Smooth muscle cell (in vitro differentiated cells): ENCODE measurements around the gene TOB1. TPM values are rescaled to one million over a fixed set of nuclear protein-coding genes. Genes with fewer than 3 reads are reported as not detected.
"Not testable (repeated sequence)": the region's sequence is repeated elsewhere in the genome, so short reads cannot be mapped to it uniquely, and the experiment has no call there.

Experiments
- DNase-seq: peaks from one replicate; lab custom pipeline; 2025; ENCODE audit not compliant: unreplicated experiment; lab: John Stamatoyannopoulos, UW
- H2AFZ ChIP-seq: fragments of 200-600 bp; sonication (generic); 2 replicates; pipeline ENCODE4 v1.6.0; 2016; ENCODE audit warnings: antibody characterized with exemption, low read depth, mild to moderate bottlenecking
- H3F3A ChIP-seq: fragments of 200-600 bp; sonication (generic); 2 replicates; pipeline ENCODE4 v1.6.0; 2017; ENCODE audit warnings: antibody characterized with exemption, low read depth
- H3K27ac ChIP-seq: fragments of 200-600 bp; sonication (generic); 2 replicates; pipeline ENCODE4 v1.5.1; 2016; ENCODE audit warnings: low read depth, mild to moderate bottlenecking
- H3K27me3 ChIP-seq: fragments of 200-600 bp; sonication (generic); 2 replicates; pipeline ENCODE4 v1.6.1; 2016; ENCODE audit warnings: low read depth, mild to moderate bottlenecking
- H3K36me3 ChIP-seq: fragments of 200-600 bp; sonication (generic); 2 replicates; pipeline ENCODE4 v1.5.1; 2016; ENCODE audit warnings: low read depth
- H3K4me1 ChIP-seq: fragments of 200-600 bp; sonication (generic); 2 replicates; pipeline ENCODE4 v1.5.1; 2016; ENCODE audit warnings: low read depth
- H3K4me2 ChIP-seq: fragments of 200-600 bp; sonication (generic); 2 replicates; pipeline ENCODE4 v1.6.0; 2016; ENCODE audit warnings: mild to moderate bottlenecking
- H3K4me3 ChIP-seq: fragments of 200-600 bp; sonication (generic); 2 replicates; pipeline ENCODE4 v1.5.1; 2016; ENCODE audit warnings: mild to moderate bottlenecking
- H3K79me2 ChIP-seq: fragments of 200-600 bp; sonication (generic); 2 replicates; pipeline ENCODE4 v1.6.0; 2016; ENCODE audit warnings: low read depth, mild to moderate bottlenecking
- H3K9ac ChIP-seq: fragments of 200-600 bp; sonication (generic); 2 replicates; pipeline ENCODE4 v1.6.0; 2016; ENCODE audit warnings: low read depth
- H3K9me3 ChIP-seq: fragments of 200-600 bp; sonication (generic); replicated peaks from 2 replicates; pipeline ENCODE4 v1.5.1; 2016; ENCODE audit warnings: low read depth
- H4K20me1 ChIP-seq: fragments of 200-600 bp; sonication (generic); 2 replicates; pipeline ENCODE4 v1.6.0; 2016; ENCODE audit warnings: low read depth
- WGBS: methylation state at CpG from one replicate; pipeline ENCODE4 v1.1.7; 2016; ENCODE audit warnings: low lambda C conversion rate; 5-methylcytosine and 5-hydroxymethylcytosine counted together
- polyA plus RNA-seq: library from polyadenylated mRNA; unstranded; fragments of >200 nt; fragmentation: Nextera tagmentation; extraction: Ambion mirVana; gene quantifications from 2 replicates; pipeline ENCODE4 v1.2.1, GENCODE V29; 2016
- total RNA-seq: library from RNA; depleted of rRNA; stranded (reverse); fragments of >200 nt; gene quantifications from 2 replicates; pipeline ENCODE4 v1.2.3, GENCODE V29; 2014
- TF ChIP-seq, protein P1 (sequence below): fragments of 200-600 bp; sonication (generic); IDR thresholded peaks from 2 replicates; pipeline ENCODE4 v1.5.1; 2017; ENCODE audit warnings: borderline replicate concordance, mild to moderate bottlenecking, antibody characterized with exemption; ENCODE audit not compliant: insufficient read depth, poor library complexity, severe bottlenecking

The TOB1 gene
- total and polyA plus RNA-seq, 2 experiments from 2014 or later: 29.3 to 39.8 TPM

DNA sequence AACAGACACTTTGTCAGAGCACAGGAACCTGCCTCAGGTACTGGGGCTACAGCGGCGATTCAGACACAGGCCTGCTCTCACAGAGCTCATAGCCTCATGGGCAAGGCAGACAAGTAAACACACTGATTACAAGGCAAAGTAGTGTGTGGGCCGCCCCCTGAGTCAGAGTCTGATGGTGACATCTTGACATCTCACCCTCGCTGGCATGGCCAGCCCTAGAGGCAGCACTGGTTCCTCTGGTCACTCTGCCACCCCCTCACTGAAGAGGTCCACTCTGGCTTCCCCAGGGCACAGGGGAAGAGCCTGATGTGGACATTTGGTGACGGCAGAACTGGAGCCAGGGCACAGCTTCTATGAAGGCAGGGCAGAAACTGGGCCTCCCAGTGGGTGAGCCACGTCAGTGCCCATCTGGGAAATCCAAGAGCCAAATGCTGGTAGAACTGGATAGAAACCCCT, 32.9 kb upstream of the TOB1 start:
- Histone ChIP-seq H3K4me2 (no peak overlapping the region), H2AFZ (no peak overlapping the region)

DNA sequence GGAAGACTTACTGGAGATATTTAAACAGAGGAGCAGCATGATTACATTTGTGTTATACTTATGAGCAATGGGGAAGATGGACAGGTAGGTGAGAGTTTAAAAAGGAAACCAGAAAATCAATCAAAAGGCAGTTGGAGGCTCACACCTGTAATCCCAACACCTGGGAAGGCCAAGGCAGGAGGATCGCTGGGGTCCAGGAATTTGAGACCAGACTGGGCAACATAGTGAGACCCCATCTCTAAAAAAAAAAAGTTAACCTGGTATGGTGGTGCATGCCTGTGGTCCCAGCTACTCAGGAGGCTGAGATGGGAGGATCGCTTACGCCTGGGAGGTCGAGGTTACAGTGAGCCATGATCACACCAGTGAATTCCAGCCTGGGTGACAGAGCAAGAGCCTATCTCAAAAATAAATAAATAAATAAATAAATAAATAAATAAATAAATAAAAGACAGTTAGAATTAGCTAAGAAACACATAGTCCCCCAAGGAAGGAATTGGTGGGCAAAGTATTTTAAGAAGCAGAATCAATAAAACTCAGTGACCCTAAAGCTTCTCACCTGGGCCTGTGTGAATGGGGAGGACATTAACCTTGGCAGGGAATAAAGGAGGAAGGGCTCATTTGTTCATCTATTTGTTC, 32.3 kb upstream of the TOB1 start:
- TF ChIP-seq, protein P1, sequence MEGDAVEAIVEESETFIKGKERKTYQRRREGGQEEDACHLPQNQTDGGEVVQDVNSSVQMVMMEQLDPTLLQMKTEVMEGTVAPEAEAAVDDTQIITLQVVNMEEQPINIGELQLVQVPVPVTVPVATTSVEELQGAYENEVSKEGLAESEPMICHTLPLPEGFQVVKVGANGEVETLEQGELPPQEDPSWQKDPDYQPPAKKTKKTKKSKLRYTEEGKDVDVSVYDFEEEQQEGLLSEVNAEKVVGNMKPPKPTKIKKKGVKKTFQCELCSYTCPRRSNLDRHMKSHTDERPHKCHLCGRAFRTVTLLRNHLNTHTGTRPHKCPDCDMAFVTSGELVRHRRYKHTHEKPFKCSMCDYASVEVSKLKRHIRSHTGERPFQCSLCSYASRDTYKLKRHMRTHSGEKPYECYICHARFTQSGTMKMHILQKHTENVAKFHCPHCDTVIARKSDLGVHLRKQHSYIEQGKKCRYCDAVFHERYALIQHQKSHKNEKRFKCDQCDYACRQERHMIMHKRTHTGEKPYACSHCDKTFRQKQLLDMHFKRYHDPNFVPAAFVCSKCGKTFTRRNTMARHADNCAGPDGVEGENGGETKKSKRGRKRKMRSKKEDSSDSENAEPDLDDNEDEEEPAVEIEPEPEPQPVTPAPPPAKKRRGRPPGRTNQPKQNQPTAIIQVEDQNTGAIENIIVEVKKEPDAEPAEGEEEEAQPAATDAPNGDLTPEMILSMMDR: no peak
- 98% methylated on average over 4 of the region's 4 CpGs for WGBS
- H3K9me3 ChIP-seq: no peaks in the 10 kb centered on the region

More for the DNA sequence above, 32.9 kb upstream of the TOB1 start:
- WGBS: 77% methylated on average over 6 of the region's 6 CpGs
- Histone ChIP-seq H3K79me2 (no peaks in the 10 kb centered on the region), H3K4me3 (no peak overlapping the region), H3K36me3 (no peaks in the 10 kb centered on the region), H3F3A (no peaks in the 10 kb centered on the region), H3K4me1 (peaks cover 15% of the 10 kb centered on the region), H3K27ac (no peak overlapping the region), H3K27me3 (no peaks in the 10 kb centered on the region), H3K9me3 (no peaks in the 10 kb centered on the region), H4K20me1 (no peaks in the 10 kb centered on the region), H3K9ac (no peak overlapping the region)
- TF ChIP-seq, protein P1: no peak
- no peak for DNase-seq

DNA sequence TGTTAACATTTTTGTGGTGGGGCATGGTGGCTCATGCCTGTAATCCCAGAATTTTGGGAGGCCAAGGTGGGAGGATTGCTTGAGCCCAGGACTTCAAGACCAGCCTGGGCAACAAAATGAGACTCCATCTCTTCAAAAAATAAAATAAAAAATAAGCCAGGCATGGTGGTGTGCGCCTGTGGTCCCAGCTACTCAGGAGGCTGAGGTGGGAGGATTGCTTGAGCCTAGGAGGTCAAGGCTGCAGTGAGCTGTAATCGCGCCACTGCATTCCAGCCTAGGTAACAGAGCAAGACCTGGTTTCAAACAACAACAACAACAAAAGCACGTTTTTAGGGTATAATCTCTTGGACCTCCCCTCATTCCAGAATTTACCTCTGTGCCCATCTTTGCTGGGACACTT, 28.4 kb upstream of the TOB1 start:
- not testable (repeated sequence) for H3F3A ChIP-seq, H3K27me3 ChIP-seq, H4K20me1 ChIP-seq, H3K9ac ChIP-seq, DNase-seq, H2AFZ ChIP-seq, H3K9me3 ChIP-seq, H3K36me3 ChIP-seq, H3K27ac ChIP-seq, H3K4me3 ChIP-seq, H3K79me2 ChIP-seq, H3K4me2 ChIP-seq
- WGBS: 91% methylated on average over 4 of the region's 4 CpGs
- H3K4me1 ChIP-seq: peaks cover 12% of the 10 kb centered on the region

More for the DNA sequence above, 32.3 kb upstream of the TOB1 start:
- Histone ChIP-seq H3K27ac (no peak overlapping the region), H2AFZ (no peak overlapping the region), H4K20me1 (no peaks in the 10 kb centered on the region), H3F3A (no peaks in the 10 kb centered on the region), H3K4me1 (peaks cover 14% of the 10 kb centered on the region), H3K36me3 (no peaks in the 10 kb centered on the region), H3K27me3 (no peaks in the 10 kb centered on the region), H3K4me3 (no peak overlapping the region), H3K79me2 (no peaks in the 10 kb centered on the region), H3K9ac (no peak overlapping the region), H3K4me2 (no peak overlapping the region)
- DNase-seq: no peak

DNA sequence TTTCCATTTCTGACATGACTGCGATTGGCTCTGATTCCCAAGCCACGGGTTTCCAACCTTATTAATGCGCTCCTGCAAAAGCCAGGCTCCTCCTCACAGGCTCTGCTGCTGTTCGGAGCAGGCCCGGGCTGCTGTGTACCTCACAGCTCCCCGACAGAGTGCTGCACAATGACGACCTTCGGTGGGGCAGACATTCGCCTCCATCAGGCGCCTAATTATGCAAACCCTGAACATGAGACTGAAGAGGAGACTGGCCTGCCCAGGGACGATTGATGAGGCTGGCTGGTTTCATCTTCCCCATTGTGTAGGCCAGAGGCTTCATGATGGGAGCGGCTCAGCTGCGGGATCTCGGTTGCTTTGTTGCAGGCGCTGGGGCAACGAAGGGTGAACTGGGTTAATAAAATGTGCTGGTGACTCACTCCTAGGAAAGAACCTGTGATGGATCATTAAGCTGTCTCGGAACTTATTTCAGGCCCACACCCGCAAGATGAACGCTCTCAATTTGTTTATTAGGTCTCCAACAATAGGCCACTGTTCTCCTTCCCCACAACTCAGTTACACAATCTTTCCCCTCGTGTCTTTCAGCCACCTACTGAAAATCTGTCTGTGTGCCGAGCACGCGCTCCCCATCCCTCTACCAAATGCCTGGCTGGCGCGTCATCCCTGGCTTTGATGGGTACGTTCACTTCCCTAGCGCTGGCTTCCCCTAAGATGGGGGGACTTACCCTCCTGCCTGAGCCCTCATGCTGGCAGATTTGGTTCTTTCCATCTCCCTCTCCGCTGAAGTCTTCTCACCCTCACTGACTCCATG, 27.2 kb upstream of the TOB1 start:
- Histone ChIP-seq H3K27ac (no peak overlapping the region), H3K27me3 (no peaks in the 10 kb centered on the region), H3K4me2 (no peak overlapping the region), H2AFZ (no peak overlapping the region), H3K79me2 (no peaks in the 10 kb centered on the region), H3K36me3 (no peaks in the 10 kb centered on the region), H3K9me3 (no peaks in the 10 kb centered on the region), H3K4me3 (no peak overlapping the region), H3K4me1 (peaks cover 12% of the 10 kb centered on the region), H4K20me1 (no peaks in the 10 kb centered on the region), H3F3A (no peaks in the 10 kb centered on the region), H3K9ac (no peak overlapping the region)
- TF ChIP-seq, protein P1: no peak
- DNase-seq: no peak
- 56% methylated on average over 28 of the region's 28 CpGs for WGBS
